Upper lobe of left lung (tissue), 4 donors: ENCODE data around the gene ST6GALNAC3.

Experiments used
- EP300 ChIP-seq, 4 donors: sonication (generic); formaldehyde crosslinking; IDR thresholded peaks; one replicate each; pipeline ENCODE4 v1.5.1; 2017; ENCODE audit warnings: antibody characterized with exemption in 4 of 4, control low read depth in 2 of 4
- POLR2A ChIP-seq, 4 donors: fragments of 450-650 bp; IDR thresholded peaks; one replicate each; pipeline ENCODE4 v1.5.1; 2016 to 2017; ENCODE audit warnings: antibody characterized with exemption in 4 of 4, mild to moderate bottlenecking in 2 of 4
- POLR2AphosphoS5 ChIP-seq, 2 donors: sonication (generic); formaldehyde crosslinking; IDR thresholded peaks; one replicate each; pipeline ENCODE4 v1.5.1; 2017; ENCODE audit warnings: antibody characterized with exemption in 2 of 2
- TF ChIP-seq, protein P1 (sequence below), 6 experiments: fragments of 450-650 bp in 4 of 6; fragments of 200-600 bp in 2 of 6; sonication (generic) in 2 of 6; IDR thresholded peaks; one replicate each; pipeline ENCODE4 v1.5.1; 2016 to 2019; ENCODE audit warnings: antibody characterized with exemption in 6 of 6

DNA sequence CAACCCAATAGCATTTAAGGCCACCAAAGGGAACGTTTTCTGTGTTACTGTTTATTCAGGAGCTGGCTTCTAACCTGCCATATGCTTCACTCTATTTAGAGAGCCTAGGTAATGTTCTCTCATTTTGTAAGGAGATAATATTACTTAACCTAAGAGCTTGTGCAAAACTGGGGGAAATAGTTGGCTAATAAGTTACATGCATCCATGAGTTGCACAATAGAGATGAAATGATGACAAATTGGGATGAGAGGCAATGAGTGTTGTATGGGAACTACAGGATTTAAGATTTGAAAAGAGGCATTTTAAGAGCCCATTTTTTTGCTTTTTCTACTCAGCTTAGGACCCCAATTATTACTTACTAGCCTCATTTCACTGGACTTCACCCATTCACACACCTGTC is 151.0 kb downstream of the ST6GALNAC3 start:
- TF ChIP-seq EP300 (IDR thresholded peaks at IDR 0.05), result no peak
- TF ChIP-seq POLR2AphosphoS5 (IDR thresholded peaks at IDR 0.05), result no peak
- TF ChIP-seq, protein P1, sequence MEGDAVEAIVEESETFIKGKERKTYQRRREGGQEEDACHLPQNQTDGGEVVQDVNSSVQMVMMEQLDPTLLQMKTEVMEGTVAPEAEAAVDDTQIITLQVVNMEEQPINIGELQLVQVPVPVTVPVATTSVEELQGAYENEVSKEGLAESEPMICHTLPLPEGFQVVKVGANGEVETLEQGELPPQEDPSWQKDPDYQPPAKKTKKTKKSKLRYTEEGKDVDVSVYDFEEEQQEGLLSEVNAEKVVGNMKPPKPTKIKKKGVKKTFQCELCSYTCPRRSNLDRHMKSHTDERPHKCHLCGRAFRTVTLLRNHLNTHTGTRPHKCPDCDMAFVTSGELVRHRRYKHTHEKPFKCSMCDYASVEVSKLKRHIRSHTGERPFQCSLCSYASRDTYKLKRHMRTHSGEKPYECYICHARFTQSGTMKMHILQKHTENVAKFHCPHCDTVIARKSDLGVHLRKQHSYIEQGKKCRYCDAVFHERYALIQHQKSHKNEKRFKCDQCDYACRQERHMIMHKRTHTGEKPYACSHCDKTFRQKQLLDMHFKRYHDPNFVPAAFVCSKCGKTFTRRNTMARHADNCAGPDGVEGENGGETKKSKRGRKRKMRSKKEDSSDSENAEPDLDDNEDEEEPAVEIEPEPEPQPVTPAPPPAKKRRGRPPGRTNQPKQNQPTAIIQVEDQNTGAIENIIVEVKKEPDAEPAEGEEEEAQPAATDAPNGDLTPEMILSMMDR (IDR thresholded peaks at IDR 0.05), result no peak
- TF ChIP-seq POLR2A (IDR thresholded peaks at IDR 0.05), result no peak
